UCSD-AML1 (cell line): ENCODE results near the gene SSBP3.

Experiments
- DNase-seq: peaks from one replicate; lab custom pipeline; 2025; ENCODE audit not compliant: unreplicated experiment; lab: John Stamatoyannopoulos, UW

Gene SSBP3

GRCh38 chr1:54289712-54290233 lies 116.4 kb downstream of the SSBP3 start:
- DNase-seq: no peak

- DNase-seq: no peak
These were observed 118.4 kb downstream of the SSBP3 start for GRCh38 chr1:54287801-54288211.

DNA sequence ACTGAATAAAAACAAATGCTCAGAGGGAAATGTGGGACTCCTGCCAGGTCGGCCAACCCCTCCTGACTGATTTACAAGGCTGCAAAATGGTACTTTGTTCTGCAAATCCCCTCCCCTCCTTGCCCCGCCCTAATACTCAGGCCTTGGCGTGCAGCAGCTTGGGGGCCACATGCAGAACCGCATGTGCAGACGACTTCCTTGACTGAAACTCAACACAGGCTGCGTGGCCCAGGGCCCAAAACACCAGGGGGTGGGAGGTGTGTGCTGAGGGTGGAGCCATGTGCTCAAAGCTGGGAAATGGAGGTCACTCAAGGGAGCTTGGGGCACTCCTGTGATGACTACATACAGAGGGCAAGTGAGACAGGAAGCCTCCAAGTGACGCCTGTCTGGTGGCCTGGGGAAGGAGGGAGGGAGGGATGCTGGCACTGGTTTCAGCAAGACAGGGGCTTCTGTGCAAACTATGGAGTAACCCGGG lies 119.0 kb downstream of the SSBP3 start:
- DNase-seq: no peak

- no peak for DNase-seq
These were observed 120.3 kb downstream of the SSBP3 start for GRCh38 chr1:54285815-54286345.

DNA sequence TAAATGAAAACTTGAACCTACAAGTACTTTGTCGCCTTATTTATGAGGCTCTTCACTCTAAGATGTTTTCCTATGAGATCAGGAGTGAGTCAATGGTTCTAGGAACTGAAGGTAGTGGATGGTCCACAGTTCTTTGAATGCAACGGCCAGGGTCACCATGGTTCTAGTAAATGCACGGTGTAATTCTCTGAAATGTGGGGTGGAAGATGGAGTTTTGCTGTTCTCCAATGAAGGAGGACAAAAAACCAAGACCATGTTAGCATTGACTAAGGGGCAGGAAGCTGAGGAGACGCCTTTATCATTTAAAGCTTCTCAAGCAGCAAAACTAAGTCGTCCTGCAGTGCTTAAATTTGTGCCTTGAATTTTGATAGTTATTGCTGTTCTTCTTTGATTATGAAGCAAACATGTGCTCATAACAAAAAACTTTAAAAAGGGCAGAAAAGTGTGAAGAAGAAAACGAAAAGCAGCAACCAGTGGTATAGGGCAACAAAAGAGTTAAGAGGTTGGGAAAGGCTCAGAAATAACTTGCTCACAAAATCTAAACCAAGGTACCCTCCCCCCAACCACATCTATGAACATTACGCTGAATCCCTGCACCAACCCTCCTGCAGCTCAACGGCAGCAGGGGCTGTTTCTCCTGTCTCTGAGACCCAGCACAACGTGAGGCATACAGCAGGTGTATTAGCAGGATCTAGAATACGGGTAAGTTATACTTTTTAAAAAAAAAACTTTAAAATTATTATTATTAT lies 121.2 kb downstream of the SSBP3 start:
- DNase-seq: no peak

DNA sequence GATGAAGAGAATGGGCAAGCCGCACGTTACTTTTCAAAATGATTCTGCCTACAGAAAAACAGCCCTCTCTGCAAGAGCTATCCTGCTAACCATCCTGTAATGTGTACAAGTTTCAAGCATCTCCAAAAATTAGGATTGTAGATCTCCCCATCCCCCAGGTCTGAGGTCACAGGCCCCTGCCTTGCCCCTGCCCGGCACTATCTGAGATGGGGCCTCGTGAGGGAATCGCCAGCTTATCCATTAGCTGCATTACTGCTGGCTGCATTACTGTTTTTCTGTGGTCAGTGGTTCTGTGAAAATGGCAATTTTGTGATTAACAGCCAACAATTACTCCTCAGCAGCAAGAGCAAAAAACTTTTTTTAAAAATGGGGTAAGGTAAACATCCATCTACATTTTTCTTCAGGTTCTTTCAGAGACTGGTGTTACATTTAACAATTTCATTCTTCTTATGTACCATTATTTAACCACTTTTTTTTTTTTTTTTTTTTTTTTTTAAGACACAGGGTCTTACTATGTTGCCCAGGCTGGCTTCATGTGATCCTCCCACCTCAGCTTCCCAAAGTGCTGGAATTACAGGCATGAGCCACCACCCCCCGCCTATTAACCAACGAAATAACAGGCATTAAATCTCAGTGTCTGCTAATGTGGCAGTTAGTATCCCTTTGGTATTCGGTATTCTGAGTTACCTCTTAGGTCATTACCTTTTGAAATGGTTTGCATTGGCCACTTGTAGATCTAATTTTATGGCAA lies 122.4 kb downstream of the SSBP3 start:
- DNase-seq: no peak

DNA sequence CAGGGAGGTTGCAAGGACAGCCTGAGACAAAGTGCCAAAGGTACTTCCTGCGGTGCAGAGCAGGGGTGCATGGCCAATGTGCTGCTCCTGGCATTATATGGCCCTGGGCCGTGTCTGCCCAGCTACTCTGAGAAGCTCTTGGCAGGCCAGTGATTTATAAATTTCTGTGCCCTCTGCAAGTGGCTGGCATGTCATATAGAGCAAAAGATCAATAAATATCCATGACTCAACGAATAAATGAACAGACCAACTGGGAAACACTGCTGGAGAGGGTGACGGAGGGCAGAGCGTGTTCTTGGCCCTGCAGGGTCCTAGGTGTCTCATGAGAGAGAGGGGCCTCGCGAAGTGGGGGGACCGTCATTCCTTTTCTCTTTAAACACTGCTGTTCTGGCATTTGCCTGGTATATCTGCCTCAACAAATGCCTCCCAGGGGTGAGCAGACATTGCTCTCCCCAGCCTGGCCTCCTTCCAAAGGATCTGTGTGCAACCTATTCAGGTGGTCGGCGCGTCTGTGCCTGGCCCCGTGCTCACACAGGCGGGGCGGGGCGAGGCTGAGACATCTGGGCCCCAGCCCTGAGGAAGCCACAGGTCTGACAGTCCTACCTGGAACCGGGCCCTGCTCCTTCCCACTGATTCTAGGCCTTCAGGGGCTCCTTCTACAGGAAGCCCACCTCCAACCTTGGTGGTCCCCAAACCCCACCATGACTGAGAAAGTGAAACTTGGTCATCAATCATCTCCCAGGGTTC lies 123.9 kb downstream of the SSBP3 start:
- DNase-seq: no peak

- no peak for DNase-seq
These were observed 125.5 kb downstream of the SSBP3 start for GRCh38 chr1:54280651-54281050.

GRCh38 chr1:54279457-54279856 lies 126.7 kb downstream of the SSBP3 start:
- no peak for DNase-seq

- no peak for DNase-seq
These were observed 127.2 kb downstream of the SSBP3 start for GRCh38 chr1:54278941-54279422.

- DNase-seq: no peak
These were observed 128.5 kb downstream of the SSBP3 start for GRCh38 chr1:54277451-54278341.

DNA sequence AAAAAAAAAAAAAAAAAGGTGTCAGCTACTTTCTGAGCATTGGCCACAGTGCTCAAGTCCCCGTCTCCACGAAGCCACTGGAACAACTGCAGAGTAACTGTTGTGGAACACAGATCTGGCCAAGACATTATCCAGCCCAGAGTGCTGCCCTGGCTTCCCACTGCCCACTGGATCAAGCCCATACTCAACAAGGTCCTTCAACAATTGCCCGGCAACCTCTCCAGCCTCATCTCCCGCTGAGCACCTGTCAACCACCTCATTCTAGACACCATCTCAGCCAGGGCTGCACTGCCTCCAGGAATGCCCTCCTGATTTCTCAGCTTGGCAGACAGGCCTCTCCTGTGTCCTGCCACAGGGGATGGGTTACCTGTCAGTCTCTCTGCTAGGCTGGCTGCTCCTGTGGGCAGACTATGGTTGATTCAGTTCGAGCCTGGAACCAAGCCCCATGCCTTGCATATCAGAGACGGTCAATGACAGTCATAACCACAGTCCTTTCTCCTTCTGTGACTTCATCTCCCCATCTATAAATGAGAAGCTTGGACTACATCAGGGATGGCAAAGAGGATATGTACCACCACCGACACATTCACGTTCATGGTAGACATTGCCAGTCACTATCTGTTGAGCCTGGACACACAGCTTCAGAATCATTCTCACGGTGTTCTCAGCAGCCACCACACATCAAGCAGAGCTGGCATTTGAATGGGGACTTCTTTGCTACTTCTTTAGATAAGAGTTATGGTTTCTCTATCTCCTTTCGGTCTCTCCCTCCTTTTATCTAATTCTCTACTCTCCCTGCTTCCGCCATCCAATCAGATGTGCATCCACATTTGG lies 129.4 kb downstream of the SSBP3 start:
- DNase-seq: no peak

- DNase-seq: no peak
These were observed 130.8 kb downstream of the SSBP3 start for GRCh38 chr1:54275349-54275748.

DNA sequence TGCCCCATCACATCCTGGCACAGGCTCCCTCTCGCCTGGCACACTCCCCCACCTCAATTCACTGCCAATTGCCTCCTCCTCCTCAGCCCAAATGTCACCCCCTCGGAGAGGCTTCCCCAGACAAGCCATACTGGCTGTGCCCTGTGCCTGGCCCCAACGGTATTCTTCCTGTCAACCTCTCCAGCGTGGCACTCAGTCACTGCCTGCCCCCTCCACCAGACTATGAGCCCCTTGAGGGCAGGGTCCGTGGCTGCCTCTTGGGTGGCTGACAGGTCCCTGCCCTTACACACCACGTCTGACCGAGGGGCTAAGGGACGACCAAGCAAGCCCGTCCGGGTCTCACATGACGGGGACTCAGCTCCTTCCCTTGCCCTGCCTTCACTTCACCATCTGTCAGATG lies 131.3 kb downstream of the SSBP3 start:
- no peak for DNase-seq

DNA sequence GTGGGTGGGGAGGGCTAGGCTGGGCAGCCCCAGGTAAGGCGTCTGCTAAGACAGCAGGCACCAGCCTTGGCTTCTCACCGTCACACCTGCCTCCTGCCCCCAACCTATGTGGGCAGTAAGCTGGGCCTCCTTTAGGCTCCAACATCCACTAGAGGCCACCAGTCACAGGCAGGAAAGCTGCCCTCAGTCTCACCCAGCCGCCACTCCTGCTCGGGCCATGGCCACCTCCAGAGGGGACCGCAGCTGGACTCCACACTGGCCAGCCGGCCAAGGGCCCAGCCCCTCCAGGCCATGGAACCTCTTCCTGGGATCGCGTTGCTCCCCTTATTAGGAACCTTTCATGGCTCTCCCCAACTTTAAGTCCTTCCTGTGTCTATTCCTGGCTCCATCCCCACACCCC lies 131.7 kb downstream of the SSBP3 start:
- DNase-seq: no peak

DNA sequence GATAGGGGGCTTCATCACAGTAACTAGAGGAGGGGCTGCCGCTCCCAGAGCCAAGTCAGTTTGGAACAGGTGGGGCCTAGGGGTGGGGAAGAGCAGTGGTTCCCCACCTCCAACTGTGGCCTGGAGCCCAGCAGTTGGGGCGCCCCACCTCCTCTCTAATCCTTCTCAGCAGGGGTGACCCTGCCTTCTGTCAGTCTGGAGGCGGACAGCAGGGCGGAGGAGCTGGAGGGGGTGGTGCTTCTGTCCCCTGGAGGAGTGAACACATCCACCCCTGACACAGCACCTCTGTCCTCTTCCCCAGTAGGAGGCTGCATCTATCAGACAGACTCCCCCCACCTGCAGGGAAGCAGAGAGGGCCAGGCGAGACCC lies 132.4 kb downstream of the SSBP3 start:
- no peak for DNase-seq

DNA sequence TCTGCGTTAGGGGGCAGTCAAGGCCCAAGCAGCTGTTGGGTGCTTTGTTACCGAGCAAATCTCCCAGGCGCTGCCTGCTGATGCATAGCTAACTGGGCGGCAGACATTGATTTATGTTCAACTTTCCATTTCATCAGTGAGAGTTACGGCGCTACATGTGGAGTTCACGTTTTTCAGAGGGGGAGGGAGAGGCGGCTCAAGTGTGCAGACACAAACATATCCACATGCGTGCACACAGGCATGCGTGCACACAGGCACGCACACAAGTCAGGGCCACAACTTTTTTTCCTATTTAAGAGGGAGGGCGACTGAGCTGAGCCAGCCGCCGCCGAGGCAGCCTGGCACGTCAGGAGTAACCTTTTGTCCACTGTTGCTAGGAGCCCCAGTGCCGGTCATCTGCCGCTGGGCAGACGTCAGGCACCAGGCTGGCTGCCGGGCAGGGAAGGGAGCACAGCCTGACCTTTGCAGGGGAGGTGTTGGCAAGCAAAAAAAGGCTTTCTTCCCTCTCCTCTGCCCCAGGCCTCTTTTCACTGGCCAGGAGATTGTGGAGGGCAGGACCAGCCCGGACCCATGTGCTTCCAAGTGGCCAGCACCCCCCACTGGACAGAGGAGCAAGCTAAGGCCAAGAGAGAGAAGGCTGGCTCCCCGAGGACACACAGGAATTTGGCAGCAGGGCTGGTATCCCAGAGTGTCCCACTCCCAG lies 133.0 kb downstream of the SSBP3 start:
- no peak for DNase-seq

- DNase-seq: no peak
These were observed 133.5 kb downstream of the SSBP3 start for GRCh38 chr1:54272772-54273091.

GRCh38 chr1:54272134-54272533 lies 134.1 kb downstream of the SSBP3 start:
- no peak for DNase-seq
